Measurements from ENCODE around the gene NKTR.

- TF ChIP-seq CTCF (IDR thresholded peaks at IDR 0.05) (no peak), POLR2A (IDR thresholded peaks at IDR 0.05) (no peak)
Observed at GRCh38 chr3:42575137-42575741, 25.2 kb upstream of the NKTR start.
